Smooth muscle cell (in vitro differentiated cells): ENCODE results near the gene ADGRG3. TPM values are rescaled to one million over a fixed set of nuclear protein-coding genes. Genes with fewer than 3 reads are reported as not detected.

Experiments used
- DNase-seq: peaks from one replicate; lab custom pipeline; 2025; ENCODE audit not compliant: unreplicated experiment; lab: John Stamatoyannopoulos, UW
- H2AFZ ChIP-seq: fragments of 200-600 bp; sonication (generic); 2 replicates; pipeline ENCODE4 v1.6.0; 2016; ENCODE audit warnings: antibody characterized with exemption, low read depth, mild to moderate bottlenecking
- H3F3A ChIP-seq: fragments of 200-600 bp; sonication (generic); 2 replicates; pipeline ENCODE4 v1.6.0; 2017; ENCODE audit warnings: antibody characterized with exemption, low read depth
- H3K27ac ChIP-seq: fragments of 200-600 bp; sonication (generic); 2 replicates; pipeline ENCODE4 v1.5.1; 2016; ENCODE audit warnings: low read depth, mild to moderate bottlenecking
- H3K27me3 ChIP-seq: fragments of 200-600 bp; sonication (generic); 2 replicates; pipeline ENCODE4 v1.6.1; 2016; ENCODE audit warnings: low read depth, mild to moderate bottlenecking
- H3K36me3 ChIP-seq: fragments of 200-600 bp; sonication (generic); 2 replicates; pipeline ENCODE4 v1.5.1; 2016; ENCODE audit warnings: low read depth
- H3K4me1 ChIP-seq: fragments of 200-600 bp; sonication (generic); 2 replicates; pipeline ENCODE4 v1.5.1; 2016; ENCODE audit warnings: low read depth
- H3K4me2 ChIP-seq: fragments of 200-600 bp; sonication (generic); 2 replicates; pipeline ENCODE4 v1.6.0; 2016; ENCODE audit warnings: mild to moderate bottlenecking
- H3K4me3 ChIP-seq: fragments of 200-600 bp; sonication (generic); 2 replicates; pipeline ENCODE4 v1.5.1; 2016; ENCODE audit warnings: mild to moderate bottlenecking
- H3K79me2 ChIP-seq: fragments of 200-600 bp; sonication (generic); 2 replicates; pipeline ENCODE4 v1.6.0; 2016; ENCODE audit warnings: low read depth, mild to moderate bottlenecking
- H3K9ac ChIP-seq: fragments of 200-600 bp; sonication (generic); 2 replicates; pipeline ENCODE4 v1.6.0; 2016; ENCODE audit warnings: low read depth
- H3K9me3 ChIP-seq: fragments of 200-600 bp; sonication (generic); replicated peaks from 2 replicates; pipeline ENCODE4 v1.5.1; 2016; ENCODE audit warnings: low read depth
- H4K20me1 ChIP-seq: fragments of 200-600 bp; sonication (generic); 2 replicates; pipeline ENCODE4 v1.6.0; 2016; ENCODE audit warnings: low read depth
- WGBS: methylation state at CpG from one replicate; pipeline ENCODE4 v1.1.7; 2016; ENCODE audit warnings: low lambda C conversion rate; 5-methylcytosine and 5-hydroxymethylcytosine counted together
- polyA plus RNA-seq: library from polyadenylated mRNA; unstranded; fragments of >200 nt; fragmentation: Nextera tagmentation; extraction: Ambion mirVana; gene quantifications from 2 replicates; pipeline ENCODE4 v1.2.1, GENCODE V29; 2016
- total RNA-seq: library from RNA; depleted of rRNA; stranded (reverse); fragments of >200 nt; gene quantifications from 2 replicates; pipeline ENCODE4 v1.2.3, GENCODE V29; 2014
- TF ChIP-seq, protein P1 (sequence below): fragments of 200-600 bp; sonication (generic); IDR thresholded peaks from 2 replicates; pipeline ENCODE4 v1.5.1; 2017; ENCODE audit warnings: borderline replicate concordance, mild to moderate bottlenecking, antibody characterized with exemption; ENCODE audit not compliant: insufficient read depth, poor library complexity, severe bottlenecking

The ADGRG3 gene
- total and polyA plus RNA-seq, 2 experiments from 2014 or later, result 0.13 TPM; not detected in 1

- Histone ChIP-seq H3K27me3 (no peaks in the 10 kb centered on the region), H3K9ac (no peak overlapping the region), H3K4me1 (no peaks in the 10 kb centered on the region), H2AFZ (no peak overlapping the region), H3F3A (no peaks in the 10 kb centered on the region), H4K20me1 (no peaks in the 10 kb centered on the region), H3K79me2 (no peaks in the 10 kb centered on the region), H3K9me3 (no peaks in the 10 kb centered on the region), H3K4me2 (no peak overlapping the region), H3K27ac (no peak overlapping the region), H3K4me3 (no peak overlapping the region), H3K36me3 (no peaks in the 10 kb centered on the region)
- TF ChIP-seq, protein P1, sequence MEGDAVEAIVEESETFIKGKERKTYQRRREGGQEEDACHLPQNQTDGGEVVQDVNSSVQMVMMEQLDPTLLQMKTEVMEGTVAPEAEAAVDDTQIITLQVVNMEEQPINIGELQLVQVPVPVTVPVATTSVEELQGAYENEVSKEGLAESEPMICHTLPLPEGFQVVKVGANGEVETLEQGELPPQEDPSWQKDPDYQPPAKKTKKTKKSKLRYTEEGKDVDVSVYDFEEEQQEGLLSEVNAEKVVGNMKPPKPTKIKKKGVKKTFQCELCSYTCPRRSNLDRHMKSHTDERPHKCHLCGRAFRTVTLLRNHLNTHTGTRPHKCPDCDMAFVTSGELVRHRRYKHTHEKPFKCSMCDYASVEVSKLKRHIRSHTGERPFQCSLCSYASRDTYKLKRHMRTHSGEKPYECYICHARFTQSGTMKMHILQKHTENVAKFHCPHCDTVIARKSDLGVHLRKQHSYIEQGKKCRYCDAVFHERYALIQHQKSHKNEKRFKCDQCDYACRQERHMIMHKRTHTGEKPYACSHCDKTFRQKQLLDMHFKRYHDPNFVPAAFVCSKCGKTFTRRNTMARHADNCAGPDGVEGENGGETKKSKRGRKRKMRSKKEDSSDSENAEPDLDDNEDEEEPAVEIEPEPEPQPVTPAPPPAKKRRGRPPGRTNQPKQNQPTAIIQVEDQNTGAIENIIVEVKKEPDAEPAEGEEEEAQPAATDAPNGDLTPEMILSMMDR, result no peak
- 79% methylated on average over 7 of the region's 7 CpGs for WGBS
- no peak for DNase-seq
These were observed 6.6 kb upstream of the ADGRG3 start for GRCh38 chr16:57661510-57661909.

- no peak for DNase-seq
- no peaks in the 10 kb centered on the region for H4K20me1 ChIP-seq
- H3K4me1 ChIP-seq, result no peaks in the 10 kb centered on the region
- TF ChIP-seq, protein P1, result no peak
- H3K27me3 ChIP-seq, result no peaks in the 10 kb centered on the region
- H3K9me3 ChIP-seq, result no peaks in the 10 kb centered on the region
- H3K9ac ChIP-seq, result no peak overlapping the region
- no peaks in the 10 kb centered on the region for H3K36me3 ChIP-seq
- H3K4me3 ChIP-seq, result no peak overlapping the region
- H3F3A ChIP-seq, result no peaks in the 10 kb centered on the region
- H3K4me2 ChIP-seq, result no peak overlapping the region
- no peak overlapping the region for H3K27ac ChIP-seq
- 93% methylated on average over 20 of the region's 20 CpGs for WGBS
- no peak overlapping the region for H2AFZ ChIP-seq
- H3K79me2 ChIP-seq, result no peaks in the 10 kb centered on the region
These were observed 5.9 kb upstream of the ADGRG3 start for GRCh38 chr16:57661936-57662906.

- H3K79me2 ChIP-seq, result no peaks in the 10 kb centered on the region
- 93% methylated on average over 21 of the region's 21 CpGs for WGBS
These were observed 4.7 kb upstream of the ADGRG3 start for GRCh38 chr16:57663436-57663835.

More at GRCh38 chr16:57663436-57663835, 4.7 kb upstream of the ADGRG3 start:
- H4K20me1 ChIP-seq, result no peaks in the 10 kb centered on the region
- no peaks in the 10 kb centered on the region for H3K4me1 ChIP-seq
- H2AFZ ChIP-seq, result no peak overlapping the region
- H3K36me3 ChIP-seq, result no peaks in the 10 kb centered on the region
- H3K27ac ChIP-seq, result no peak overlapping the region
- no peaks in the 10 kb centered on the region for H3F3A ChIP-seq
- no peaks in the 10 kb centered on the region for H3K27me3 ChIP-seq
- no peak for DNase-seq
- no peak overlapping the region for H3K4me2 ChIP-seq
- H3K4me3 ChIP-seq, result no peak overlapping the region
- H3K9me3 ChIP-seq, result no peaks in the 10 kb centered on the region
- no peak overlapping the region for H3K9ac ChIP-seq
- TF ChIP-seq, protein P1, result no peak
